GM19328 (cell line): ENCODE results near the gene ERCC1.

Source experiments
- ATAC-seq: cut with Tn5 transposase; IDR thresholded peaks from one replicate; pipeline ENCODE4 v1.9.1; 2021; ENCODE audit warnings: mild to moderate bottlenecking, moderate library complexity; ENCODE audit not compliant: unreplicated experiment

Gene ERCC1

GRCh38 chr19:45370410-45371204 lies 53.1 kb downstream of the ERCC1 start, which contains the start of gene ERCC2:
Gene ERCC2 (minus strand): TSS chr19:45370573. CDS start chr19:45370540, 33 bp downstream.
- peak; percentile 95 for ATAC-seq

GRCh38 chr19:45368737-45369340 lies 54.9 kb downstream of the ERCC1 start:
- ATAC-seq: no peak

GRCh38 chr19:45368127-45368526 lies 55.6 kb downstream of the ERCC1 start:
- ATAC-seq: no peak

GRCh38 chr19:45364696-45365095 lies 59.0 kb downstream of the ERCC1 start:
- no peak for ATAC-seq

- no peak for ATAC-seq
These were observed 59.8 kb downstream of the ERCC1 start for GRCh38 chr19:45363861-45364459.

GRCh38 chr19:45362291-45362690 lies 61.4 kb downstream of the ERCC1 start:
- ATAC-seq: no peak

- no peak for ATAC-seq
These were observed 62.1 kb downstream of the ERCC1 start for GRCh38 chr19:45361608-45362007.

- ATAC-seq: no peak
These were observed 65.4 kb downstream of the ERCC1 start for GRCh38 chr19:45358213-45358792.

GRCh38 chr19:45357445-45357783 lies 66.3 kb downstream of the ERCC1 start:
- ATAC-seq: no peak
